Erythroblast (primary cell): Measurements from ENCODE around the gene AARS2.

ENCODE experiments used
- DNase-seq, 2 experiments: peaks; one replicate each; lab custom pipeline; 2025; lab: John Stamatoyannopoulos, UW
- GATA1 ChIP-seq: IDR thresholded peaks from 2 replicates; pipeline ENCODE4 v1.6.1; 2011; ENCODE audit warnings: low read depth, mild to moderate bottlenecking, control low read depth, low read length, moderate library complexity
- POLR2A ChIP-seq: IDR thresholded peaks from 2 replicates; pipeline ENCODE4 v1.6.1; 2011; ENCODE audit warnings: mild to moderate bottlenecking, low read length

Gene AARS2

DNA sequence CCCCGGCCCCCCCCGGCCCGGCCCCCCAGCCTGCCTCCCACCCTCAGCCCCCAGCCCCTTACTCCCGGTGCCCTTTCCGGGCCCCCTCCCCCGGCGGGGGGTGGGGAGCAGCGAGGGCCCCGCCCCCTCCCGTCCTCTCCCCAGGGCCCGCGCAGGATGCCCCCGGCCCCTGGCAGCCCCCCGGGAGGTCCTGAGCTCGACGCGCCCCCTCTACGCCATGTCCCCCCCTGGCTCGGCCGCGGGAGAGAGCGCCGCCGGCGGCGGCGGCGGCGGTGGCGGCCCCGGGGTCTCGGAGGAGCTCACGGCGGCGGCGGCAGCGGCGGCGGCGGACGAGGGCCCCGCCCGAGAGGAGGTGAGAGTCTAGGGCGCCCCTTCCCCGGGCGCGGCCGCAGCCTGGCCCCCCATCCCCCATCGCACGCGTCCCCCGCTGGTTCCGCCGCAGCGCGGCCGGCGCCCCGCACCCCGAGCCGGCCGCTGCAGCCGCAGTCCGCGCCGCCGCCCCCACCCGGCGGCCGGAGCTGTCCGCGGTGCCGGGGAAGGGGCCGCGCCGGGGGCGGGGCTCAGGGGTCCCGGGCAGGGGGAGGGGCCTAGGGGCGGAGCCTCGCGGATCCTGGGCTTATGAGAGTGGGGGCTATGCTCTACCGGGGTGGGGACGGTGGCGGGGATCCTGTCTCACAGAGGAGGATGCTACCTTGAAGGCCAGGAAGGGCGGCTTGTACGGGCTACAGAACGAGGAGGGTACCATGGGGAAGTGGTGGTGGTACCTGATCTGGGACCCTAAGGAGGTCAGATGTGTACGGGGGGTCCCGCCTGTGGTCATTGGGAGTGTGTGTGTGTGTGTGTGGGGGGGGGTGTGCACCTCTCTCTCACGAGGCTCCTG lies 42.4 kb downstream of the AARS2 start:
- TF ChIP-seq POLR2A (no peak), GATA1 (no peak)

DNA sequence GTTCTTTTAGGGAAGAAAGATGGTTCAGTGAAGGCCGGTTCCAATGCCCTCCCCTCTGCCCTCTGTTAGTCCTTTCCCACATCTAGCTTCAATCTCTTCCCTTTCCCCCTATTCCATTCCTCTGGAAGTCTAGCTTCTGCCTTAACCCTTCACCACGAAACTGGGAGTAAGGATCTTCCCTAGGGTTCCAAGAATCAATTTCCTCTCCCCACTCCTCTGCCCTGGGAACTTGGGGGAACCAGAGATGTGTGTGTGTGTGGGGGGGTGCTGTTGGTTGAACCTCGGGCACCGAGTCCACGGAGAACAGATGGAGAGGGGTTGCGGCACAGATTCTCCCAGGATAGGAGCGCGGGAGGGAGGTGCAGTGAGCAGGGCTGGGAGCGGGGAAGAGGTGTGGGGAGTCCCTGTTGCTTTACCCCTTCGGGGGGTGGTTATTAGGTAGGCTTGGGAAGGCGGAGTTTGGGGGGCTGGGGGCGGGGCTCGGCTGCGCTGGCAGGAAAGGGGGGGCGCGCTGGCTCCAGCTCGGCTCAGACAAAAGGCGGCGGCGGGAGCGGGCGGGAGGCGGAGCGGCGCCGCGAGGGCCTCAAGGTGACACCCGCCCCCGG lies 43.1 kb downstream of the AARS2 start, which contains the start of gene TMEM151B:
TMEM151B (plus strand) TSS at position 530 of the 605 bp plus-strand sequence. CDS start 293 bp downstream, outside the sequence.
- DNase-seq = no peak
- TF ChIP-seq POLR2A (no peak), GATA1 (no peak)

More for the DNA sequence above, 42.4 kb downstream of the AARS2 start:
- DNase-seq = no peak

DNA sequence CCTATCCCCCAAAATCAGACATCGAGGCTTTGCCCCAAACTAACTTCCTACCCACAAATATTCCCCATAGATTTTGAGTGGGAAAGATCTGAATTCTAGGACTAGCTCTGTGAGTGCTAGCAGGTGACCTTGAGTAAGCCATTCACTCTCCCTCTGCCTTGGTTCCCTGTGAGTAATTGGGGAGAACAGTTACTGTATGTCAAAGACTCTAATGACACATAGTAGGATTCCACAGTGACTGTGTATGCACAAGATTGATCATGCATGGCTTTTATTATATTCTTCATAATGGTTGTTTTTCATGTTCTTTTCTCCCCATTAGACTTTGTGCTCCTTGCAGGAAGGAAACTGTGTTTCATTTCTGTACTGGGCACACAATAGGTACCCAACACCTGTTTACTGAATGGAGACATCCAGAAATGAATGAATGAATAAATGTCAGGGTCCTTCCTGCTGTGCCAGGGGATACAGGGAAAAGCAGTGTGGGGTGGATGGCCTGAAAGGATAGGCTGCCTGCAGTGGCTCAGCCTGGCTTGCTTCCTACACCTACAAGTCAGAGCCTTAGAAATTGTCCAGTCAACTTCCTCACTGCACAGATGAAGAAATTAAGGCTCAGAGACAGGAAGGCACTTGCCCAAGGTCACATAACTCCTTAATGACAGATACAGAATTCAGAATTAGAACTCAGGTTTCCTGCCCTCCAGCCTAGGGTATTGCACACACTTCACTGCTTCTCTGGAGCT lies 43.8 kb downstream of the AARS2 start:
- TF ChIP-seq POLR2A = no peak
- TF ChIP-seq GATA1 = no peak
- peak in 1 of 2 experiments; percentile 21 for DNase-seq

DNA sequence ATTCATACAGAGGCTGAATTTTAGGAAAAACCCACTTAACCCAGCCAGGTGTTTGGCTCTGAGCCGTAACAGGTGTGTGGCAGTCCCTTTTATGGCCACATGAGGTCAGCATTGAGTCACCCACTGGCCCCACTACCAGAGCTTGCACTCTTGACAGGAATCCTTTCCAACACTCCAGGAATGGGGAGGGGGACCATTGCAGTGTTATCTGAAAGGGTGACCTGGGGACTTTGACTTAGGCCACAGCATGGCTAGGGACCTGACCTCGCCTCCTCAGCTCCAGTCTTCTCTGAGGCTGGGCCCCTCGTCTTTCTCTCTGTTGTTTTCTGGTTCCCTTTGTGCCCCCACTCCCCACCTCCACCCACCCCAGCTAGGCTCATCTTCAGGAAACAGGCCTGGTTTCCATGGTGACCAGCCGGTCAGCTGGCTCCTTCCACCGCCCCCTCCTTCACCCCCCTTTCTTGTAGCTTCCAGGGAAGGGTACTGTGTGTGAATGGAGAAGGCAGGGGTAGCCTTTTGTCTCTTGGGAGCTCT lies 45.0 kb downstream of the AARS2 start:
- DNase-seq = peak; percentile 51 to 78
- TF ChIP-seq POLR2A (no peak), GATA1 (no peak)

DNA sequence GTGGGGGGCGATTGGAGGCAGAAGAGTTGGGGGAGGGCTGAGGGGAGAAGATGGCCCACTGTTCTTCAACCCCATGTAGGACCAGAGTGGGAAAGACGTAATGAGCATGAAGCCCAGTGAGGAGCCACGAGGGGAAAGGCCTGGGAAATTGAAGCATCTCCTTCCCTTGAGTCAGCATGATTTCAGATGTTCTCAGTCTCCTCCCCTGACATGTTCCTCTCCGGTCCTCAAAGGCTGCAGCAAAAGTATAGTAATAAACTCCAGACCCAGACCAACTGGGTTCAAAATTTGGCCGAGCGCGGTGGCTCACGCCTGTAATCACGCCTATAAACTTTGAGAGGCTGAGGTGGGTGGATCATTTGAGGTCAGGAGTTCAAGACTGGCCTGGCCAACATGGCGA lies 45.9 kb downstream of the AARS2 start:
- DNase-seq = no peak
- TF ChIP-seq POLR2A (no peak), GATA1 (no peak)

DNA sequence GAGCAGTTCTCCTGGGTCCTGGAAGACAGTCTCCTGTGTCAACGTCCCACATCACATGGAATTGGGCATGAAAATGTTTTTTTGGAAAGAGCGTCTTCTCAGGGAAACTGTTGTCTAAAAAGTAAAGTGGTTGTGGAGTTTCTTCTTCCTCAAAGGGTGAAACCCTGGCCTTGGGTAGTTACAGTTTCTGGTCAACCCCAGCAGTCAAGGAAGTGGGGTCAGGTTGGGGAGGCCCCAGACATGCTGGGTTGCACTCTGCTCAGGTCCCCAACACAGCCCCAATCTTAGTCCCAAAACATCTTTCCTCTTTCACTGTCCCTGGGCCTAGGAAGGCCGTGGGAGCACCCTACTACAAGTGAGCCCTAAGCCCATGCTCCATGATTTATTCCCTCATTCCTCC lies 46.8 kb downstream of the AARS2 start:
- TF ChIP-seq GATA1 = no peak
- TF ChIP-seq POLR2A = no peak
- no peak for DNase-seq

DNA sequence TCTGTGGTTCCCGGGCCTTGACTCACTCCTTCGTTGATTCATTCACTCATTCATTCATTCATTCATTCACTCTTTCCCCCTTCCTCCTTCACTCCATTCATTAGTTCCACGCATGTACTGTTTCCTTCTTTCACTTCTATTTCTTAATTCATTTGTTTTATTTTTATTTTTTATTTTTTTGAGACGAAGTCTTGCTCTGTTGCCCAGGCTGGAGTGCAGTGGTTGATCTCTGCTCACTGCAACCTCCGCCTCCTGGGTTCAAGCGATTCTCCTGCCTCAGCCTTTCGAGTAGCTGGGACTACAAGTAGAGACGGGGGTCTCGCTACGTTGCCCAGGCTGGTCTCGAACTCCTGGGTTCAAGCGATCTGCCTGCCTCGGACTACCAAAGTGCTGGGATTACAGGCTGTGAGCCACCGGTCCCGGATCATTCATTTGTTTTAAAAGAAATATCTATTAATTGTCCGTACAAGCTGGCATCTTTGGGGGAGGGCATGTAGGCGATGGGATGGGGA lies 47.4 kb downstream of the AARS2 start:
- TF ChIP-seq GATA1 = no peak
- no peak for DNase-seq

DNA sequence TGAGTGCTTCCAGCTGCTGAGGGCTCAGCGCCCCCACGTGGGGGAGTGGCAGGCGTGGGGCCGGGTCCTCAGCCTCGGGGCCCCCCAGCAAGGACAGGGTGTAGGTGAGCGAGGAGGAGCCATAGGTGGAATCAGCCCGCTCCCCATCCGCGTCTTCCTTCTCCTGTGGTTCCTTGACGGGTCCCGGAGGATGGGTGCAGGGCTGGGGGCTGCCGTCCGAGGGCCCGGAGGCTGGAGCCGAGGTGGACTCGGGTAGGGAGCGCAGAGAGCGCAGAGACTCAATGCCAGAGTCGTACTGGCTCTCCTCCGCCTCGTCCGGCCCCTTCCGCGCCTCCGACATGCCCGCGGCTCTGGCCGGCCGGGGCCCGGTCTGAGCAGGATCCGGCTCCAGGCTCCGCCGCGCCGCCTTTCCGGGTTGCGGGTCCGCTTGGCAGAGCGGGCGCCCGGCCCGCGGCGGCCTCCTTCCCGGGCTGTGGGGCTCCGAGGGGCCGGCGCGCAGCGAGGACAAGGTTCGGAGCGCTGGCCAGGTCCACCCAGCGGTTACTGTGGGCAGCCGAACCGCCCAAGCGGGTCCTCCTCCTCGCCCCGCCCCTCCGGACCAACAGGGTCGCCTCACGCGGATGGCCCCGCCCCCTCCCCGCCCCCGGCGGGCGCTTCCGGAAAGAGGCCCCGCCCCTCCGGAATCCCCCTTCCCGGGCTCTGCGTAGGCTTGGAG lies 48.0 kb downstream of the AARS2 start, which contains the start of gene NFKBIE:
NFKBIE (minus strand) TSS at position 545 of the 715 bp plus-strand sequence; CDS start at position 340, 205 bp downstream.
- peak; percentile 37 for TF ChIP-seq POLR2A
- TF ChIP-seq GATA1 = no peak
- DNase-seq = peak; percentile 84 to 90

DNA sequence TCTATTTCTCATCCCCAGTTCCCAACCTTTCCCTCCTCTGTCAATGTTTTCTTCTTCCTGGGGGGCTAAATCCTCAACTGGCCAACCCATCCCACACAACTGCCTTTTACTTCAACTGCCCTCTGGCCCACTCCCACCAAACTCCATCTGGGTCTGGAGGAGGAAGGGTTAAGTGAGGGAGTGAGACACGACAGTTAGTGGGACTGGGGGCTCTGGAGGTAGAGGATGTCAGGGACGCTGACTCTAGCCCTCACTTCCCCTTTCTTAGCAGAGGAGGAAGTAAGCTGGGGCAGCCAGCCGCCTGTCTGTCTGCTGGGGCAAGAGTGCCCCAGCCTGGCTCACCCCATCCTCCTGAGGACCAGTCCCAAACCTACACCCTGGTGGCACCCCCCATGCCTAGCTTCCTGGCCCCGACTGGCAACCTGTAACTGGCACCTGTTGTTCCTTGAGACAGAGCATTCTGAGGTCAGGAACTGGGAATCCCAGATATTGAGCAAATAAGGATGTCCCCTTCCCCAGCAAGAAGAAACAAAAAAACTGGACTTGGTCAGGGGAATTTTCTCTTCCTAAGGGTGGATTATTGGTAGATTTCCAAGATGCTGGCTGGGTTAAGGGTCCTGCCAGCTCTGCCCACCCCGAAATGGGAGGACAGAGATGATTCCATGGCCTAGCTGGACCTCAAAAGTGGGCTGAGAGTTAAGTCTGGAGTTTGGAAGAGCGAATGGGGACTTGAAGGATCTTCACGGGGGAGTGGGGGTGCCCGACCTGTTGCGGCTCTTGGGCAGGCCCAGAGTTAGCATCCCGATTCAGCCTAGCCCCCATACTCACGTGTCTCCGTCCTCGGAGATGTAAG lies 48.8 kb downstream of the AARS2 start:
- DNase-seq = no peak
- TF ChIP-seq POLR2A (no peak), GATA1 (no peak)

DNA sequence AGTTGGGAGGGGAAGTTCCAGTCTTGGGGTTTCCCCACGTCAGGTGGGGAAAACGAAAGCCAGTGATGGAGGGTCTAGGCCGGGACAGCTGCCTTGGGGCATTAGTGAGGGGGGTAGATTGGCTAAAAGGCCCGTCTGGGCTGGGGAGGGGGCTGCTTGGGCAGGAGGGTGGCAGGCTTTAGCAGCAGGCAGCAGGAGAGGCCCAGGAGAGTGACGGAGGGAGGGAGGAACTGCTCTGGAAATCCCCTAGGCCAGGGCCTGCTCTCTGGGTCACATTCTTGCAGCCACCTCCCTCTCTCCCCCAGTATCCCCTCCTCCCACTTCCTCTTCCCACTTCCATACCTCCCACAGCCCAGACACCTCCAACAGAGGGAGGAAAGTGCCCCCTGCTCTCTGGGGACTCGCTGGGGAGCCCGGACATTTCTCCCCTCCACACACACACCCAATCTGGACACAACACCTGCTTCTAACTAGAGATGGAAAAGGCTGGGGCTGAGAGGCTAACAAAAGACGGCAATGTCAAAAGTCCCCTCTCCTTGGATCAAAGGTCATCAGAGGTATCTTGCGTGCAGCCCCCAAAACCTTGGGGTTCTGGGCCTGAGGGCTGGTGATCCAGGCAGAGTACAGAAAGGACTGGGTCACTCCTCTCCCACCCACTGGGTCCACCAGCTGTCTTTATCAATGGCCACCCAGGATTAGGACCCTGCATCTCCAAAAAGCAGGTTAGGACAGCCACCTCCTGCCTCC lies 49.6 kb downstream of the AARS2 start:
- TF ChIP-seq POLR2A (no peak), GATA1 (no peak)
- DNase-seq = no peak

DNA sequence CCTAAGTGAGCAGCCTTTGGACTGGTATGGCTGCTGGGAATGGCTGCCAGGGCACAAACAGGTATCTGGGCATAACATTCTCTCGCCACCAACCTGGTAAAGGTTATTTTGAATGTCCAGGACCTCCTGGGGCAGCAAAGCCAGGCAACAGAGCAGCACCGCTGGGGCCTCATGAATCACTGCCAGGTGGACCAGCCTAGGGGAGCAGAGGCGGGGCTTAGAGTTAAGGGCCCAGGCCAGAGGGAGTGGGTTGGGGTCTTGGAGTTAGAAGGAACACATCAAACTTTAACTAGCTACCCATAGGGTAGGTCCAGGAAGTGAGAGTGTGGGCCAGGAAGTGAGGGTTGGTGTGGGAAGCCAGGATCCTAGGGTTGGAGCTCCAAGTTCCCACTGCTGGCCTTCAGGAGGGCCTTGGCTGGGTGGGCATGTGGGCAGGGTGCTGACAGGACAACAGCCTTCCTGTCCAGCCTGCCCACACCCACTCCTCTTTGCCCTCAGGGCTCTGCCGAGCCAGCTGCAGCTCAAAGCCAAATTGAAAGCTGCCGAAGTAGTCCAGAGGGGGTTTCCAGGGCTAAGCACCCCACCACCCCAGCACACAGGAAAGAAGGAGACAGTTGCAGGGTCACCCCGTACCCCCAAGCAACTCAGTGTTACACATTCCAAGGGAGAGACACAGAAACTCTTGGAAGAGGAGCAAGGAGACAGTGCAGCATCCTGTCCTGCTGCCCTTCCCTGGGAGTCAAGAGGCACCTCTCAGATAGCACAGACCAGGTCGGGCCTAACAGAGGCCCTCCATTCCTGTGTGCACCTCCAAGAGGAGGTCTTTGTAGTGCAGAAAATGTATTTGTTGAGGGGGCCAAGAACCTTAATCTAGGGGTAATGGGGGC lies 50.4 kb downstream of the AARS2 start:
- no peak for DNase-seq

More for the DNA sequence above, 50.4 kb downstream of the AARS2 start:
- no peak for TF ChIP-seq POLR2A
- no peak for TF ChIP-seq GATA1
